ENCODE measurements around the gene ACAD8.

Gene ACAD8

GRCh38 chr11:134253188-134253993 is at the start of gene ACAD8, which contains the start of gene THYN1:
ACAD8 (plus strand) TSS chr11:134253568; CDS start chr11:134253601, 33 bp downstream.
THYN1 (minus strand) TSS chr11:134253352; CDS start chr11:134252882, 470 bp downstream.
- Histone ChIP-seq H3K27ac (ENCODE audit: low read depth, low read length) (no peak within 1 kb of the TSS), H2AFZ (ENCODE audit: low read length, unreplicated experiment) (peak within 1 kb of the TSS; percentile 89), H3K27me3 (ENCODE audit: insufficient read depth, low read length) (no peaks in the 10 kb centered on the region), H3K4me3 (ENCODE audit: low read depth, low read length) (peak within 1 kb of the TSS; percentile 82), H3K4me1 (ENCODE audit: control insufficient read depth, insufficient read depth, low read length, unreplicated experiment) (peaks cover 13% of the 10 kb centered on the region), H3K36me3 (ENCODE audit: insufficient read depth, low read length) (peaks cover 9% of the 10 kb centered on the region; the same call in 1 of the 2 replicates), H3K79me2 (ENCODE audit: control insufficient read depth, insufficient read depth, low read length, unreplicated experiment) (peaks cover 17% of the 10 kb centered on the region)

- no peak overlapping the region for H3K27ac ChIP-seq (ENCODE audit: low read depth, low read length)
- no peaks in the 10 kb centered on the region for H3K4me1 ChIP-seq (ENCODE audit: control insufficient read depth, insufficient read depth, low read length, unreplicated experiment)
- H2AFZ ChIP-seq (ENCODE audit: low read length, unreplicated experiment): no peak overlapping the region
- H3K4me3 ChIP-seq (ENCODE audit: low read depth, low read length): no peak overlapping the region
- H3K36me3 ChIP-seq (ENCODE audit: insufficient read depth, low read length): peaks cover 39% of the 10 kb centered on the region
- H3K79me2 ChIP-seq (ENCODE audit: control insufficient read depth, insufficient read depth, low read length, unreplicated experiment): peaks cover 5% of the 10 kb centered on the region
- no peaks in the 10 kb centered on the region for H3K27me3 ChIP-seq (ENCODE audit: insufficient read depth, low read length)
Measured at GRCh38 chr11:134205729-134206128, 47.6 kb upstream of the ACAD8 start.

DNA sequence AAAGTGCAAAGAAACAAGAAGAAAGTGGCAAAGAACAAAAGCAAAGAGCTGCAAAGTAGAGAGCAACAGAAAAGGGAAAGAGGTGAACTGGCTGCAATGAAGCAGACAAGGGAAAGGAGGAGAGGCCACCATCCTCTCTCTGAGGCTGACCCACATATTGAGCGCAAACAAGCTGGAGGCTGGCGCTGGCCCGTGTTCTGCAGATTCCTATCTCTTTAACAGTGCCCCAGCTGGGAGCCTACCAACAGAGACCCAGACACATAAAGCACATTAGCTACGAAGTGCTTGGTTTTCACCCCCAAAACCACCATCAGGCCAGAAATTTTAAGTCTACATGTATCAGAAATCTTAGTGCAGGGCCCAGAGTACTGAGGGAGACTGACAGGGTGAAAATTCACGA is 47.2 kb upstream of the ACAD8 start:
- Histone ChIP-seq H3K4me1 (ENCODE audit: control insufficient read depth, insufficient read depth, low read length, unreplicated experiment) (no peaks in the 10 kb centered on the region), H3K27ac (ENCODE audit: low read depth, low read length) (no peak overlapping the region), H3K36me3 (ENCODE audit: insufficient read depth, low read length) (peaks cover 37% of the 10 kb centered on the region), H3K27me3 (ENCODE audit: insufficient read depth, low read length) (no peaks in the 10 kb centered on the region), H3K4me3 (ENCODE audit: low read depth, low read length) (no peak overlapping the region), H2AFZ (ENCODE audit: low read length, unreplicated experiment) (no peak overlapping the region), H3K79me2 (ENCODE audit: control insufficient read depth, insufficient read depth, low read length, unreplicated experiment) (peaks cover 9% of the 10 kb centered on the region)

DNA sequence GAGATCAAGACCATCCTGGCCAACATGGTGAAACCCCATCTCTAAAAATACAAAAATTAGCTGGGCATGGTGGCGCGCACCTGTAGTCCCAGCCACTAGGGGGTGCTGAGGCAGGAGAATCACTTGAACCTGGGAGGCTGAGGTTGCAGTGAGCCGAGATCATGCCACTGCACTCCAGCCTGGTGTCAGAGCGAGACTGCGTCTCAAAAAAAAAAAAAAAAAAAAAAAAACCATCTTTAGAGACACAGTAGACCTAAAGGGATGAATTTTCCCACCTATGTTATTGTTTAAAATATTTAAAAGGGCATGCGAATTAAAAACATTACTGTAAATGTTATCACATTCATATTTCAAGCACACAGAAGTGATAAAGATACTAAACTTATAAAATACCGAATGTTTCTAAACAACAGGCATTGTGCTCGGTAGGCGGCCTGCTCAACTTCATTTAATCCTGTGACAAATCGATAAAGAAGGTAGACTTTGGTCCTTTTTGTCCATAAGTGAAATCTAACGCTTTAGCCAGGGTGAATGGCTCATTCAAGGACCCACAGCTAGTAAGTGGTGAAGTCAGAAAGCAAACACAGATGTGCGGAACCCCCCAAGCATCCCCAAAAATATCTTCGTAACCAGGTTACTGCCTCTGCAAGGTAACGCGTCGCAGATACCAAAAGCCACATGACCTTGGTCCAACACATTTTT is 45.7 kb upstream of the ACAD8 start:
- peaks cover 27% of the 10 kb centered on the region for H3K36me3 ChIP-seq (ENCODE audit: insufficient read depth, low read length)
- H3K27ac ChIP-seq (ENCODE audit: low read depth, low read length): no peak overlapping the region
- H3K79me2 ChIP-seq (ENCODE audit: control insufficient read depth, insufficient read depth, low read length, unreplicated experiment): peaks cover 24% of the 10 kb centered on the region
- no peak overlapping the region for H3K4me3 ChIP-seq (ENCODE audit: low read depth, low read length)
- no peak overlapping the region for H2AFZ ChIP-seq (ENCODE audit: low read length, unreplicated experiment)
- H3K27me3 ChIP-seq (ENCODE audit: insufficient read depth, low read length): no peaks in the 10 kb centered on the region
- H3K4me1 ChIP-seq (ENCODE audit: control insufficient read depth, insufficient read depth, low read length, unreplicated experiment): no peaks in the 10 kb centered on the region

DNA sequence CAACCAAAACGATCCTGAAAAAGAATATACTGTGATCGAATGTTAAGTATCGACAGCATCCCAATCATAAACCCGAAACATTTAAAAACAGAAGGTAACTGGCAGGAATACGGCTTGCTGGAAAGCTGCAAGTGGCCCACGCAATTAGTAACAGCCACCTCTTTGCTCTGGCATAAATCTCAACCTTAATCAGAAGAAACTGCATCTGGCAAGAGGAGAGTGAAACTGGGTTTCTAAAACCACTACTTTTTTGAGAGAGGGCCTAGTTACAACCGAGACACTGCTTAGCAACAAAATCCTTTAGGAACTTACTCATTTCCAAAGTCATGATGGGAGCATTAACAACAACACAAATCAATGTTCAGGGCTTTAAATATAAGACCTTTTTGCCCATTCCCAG is 37.5 kb upstream of the ACAD8 start:
- no peak overlapping the region for H3K4me3 ChIP-seq (ENCODE audit: low read depth, low read length)
- H3K79me2 ChIP-seq (ENCODE audit: control insufficient read depth, insufficient read depth, low read length, unreplicated experiment): peaks cover 71% of the 10 kb centered on the region
- no peaks in the 10 kb centered on the region for H3K27me3 ChIP-seq (ENCODE audit: insufficient read depth, low read length)
- no peak overlapping the region for H2AFZ ChIP-seq (ENCODE audit: low read length, unreplicated experiment)
- H3K36me3 ChIP-seq (ENCODE audit: insufficient read depth, low read length): peaks cover 26% of the 10 kb centered on the region
- H3K27ac ChIP-seq (ENCODE audit: low read depth, low read length): no peak overlapping the region
- H3K4me1 ChIP-seq (ENCODE audit: control insufficient read depth, insufficient read depth, low read length, unreplicated experiment): no peaks in the 10 kb centered on the region

DNA sequence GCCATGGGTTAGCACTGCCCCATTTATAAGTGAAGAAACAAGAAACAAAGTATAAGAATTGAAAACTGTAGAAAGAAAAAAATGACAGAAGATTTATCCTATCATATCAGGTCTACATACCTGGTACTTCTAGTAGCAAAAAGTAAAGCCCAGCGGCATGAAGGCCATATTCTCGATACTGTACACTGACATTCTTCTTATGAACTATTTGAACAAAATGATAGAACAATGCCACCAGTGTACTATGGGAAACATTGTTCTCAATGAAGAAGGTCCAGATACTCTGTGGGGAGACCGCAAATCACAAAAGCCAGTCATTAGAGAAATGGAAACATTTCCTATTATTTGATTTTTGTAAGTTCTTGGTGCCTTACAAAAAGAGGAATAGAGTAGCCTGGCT is 36.6 kb upstream of the ACAD8 start:
- Histone ChIP-seq H3K4me1 (ENCODE audit: control insufficient read depth, insufficient read depth, low read length, unreplicated experiment) (peaks cover under 1% of the 10 kb centered on the region), H3K36me3 (ENCODE audit: insufficient read depth, low read length) (peaks cover 26% of the 10 kb centered on the region), H3K27me3 (ENCODE audit: insufficient read depth, low read length) (no peaks in the 10 kb centered on the region), H3K79me2 (ENCODE audit: control insufficient read depth, insufficient read depth, low read length, unreplicated experiment) (peaks cover 71% of the 10 kb centered on the region), H3K4me3 (ENCODE audit: low read depth, low read length) (no peak overlapping the region), H2AFZ (ENCODE audit: low read length, unreplicated experiment) (no peak overlapping the region), H3K27ac (ENCODE audit: low read depth, low read length) (no peak overlapping the region)

DNA sequence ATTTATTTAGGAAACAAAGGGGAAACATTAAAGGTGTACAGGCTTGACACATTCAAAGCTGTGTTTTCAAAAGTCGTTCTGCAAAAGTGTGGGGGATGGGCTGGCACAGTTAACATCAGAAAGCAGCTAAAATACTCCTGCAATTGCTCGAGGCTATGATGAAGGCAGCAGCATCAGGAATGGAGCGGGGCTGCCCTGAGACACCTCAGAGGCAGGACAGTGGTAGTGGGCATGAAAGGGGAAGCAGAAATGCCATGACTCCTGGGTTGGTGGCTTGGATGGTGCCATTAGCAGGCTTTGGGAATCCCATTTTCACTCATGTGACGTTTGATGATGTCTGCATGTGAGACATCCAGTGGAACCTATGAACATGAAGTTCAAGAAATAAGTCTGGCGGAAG is 30.2 kb upstream of the ACAD8 start:
- H3K79me2 ChIP-seq (ENCODE audit: control insufficient read depth, insufficient read depth, low read length, unreplicated experiment): peaks cover 80% of the 10 kb centered on the region
- peaks cover 11% of the 10 kb centered on the region for H3K36me3 ChIP-seq (ENCODE audit: insufficient read depth, low read length)
- peaks cover 26% of the 10 kb centered on the region for H3K4me1 ChIP-seq (ENCODE audit: control insufficient read depth, insufficient read depth, low read length, unreplicated experiment)
- H3K4me3 ChIP-seq (ENCODE audit: low read depth, low read length): peak overlapping the region; percentile 94
- no peaks in the 10 kb centered on the region for H3K27me3 ChIP-seq (ENCODE audit: insufficient read depth, low read length)
- peak overlapping the region; percentile 76; the same call in 1 of the 2 replicates for H3K27ac ChIP-seq (ENCODE audit: low read depth, low read length)
- H2AFZ ChIP-seq (ENCODE audit: low read length, unreplicated experiment): peak overlapping the region; percentile 64

GRCh38 chr11:134223836-134224709 is 29.3 kb upstream of the ACAD8 start, which contains the start of the genes NCAPD3 and VPS26B:
NCAPD3 (minus strand) TSS chr11:134223967; CDS start chr11:134223926, 41 bp downstream.
VPS26B (plus strand) TSS chr11:134224671; CDS start chr11:134225123, 452 bp downstream.
- peak within 1 kb of the TSS; percentile 99 for H2AFZ ChIP-seq (ENCODE audit: low read length, unreplicated experiment)
- peaks cover 77% of the 10 kb centered on the region for H3K79me2 ChIP-seq (ENCODE audit: control insufficient read depth, insufficient read depth, low read length, unreplicated experiment)
- H3K4me3 ChIP-seq (ENCODE audit: low read depth, low read length): peak within 1 kb of the TSS; percentile 94
- H3K36me3 ChIP-seq (ENCODE audit: insufficient read depth, low read length): peaks cover 10% of the 10 kb centered on the region
- peaks cover 26% of the 10 kb centered on the region for H3K4me1 ChIP-seq (ENCODE audit: control insufficient read depth, insufficient read depth, low read length, unreplicated experiment)
- H3K27me3 ChIP-seq (ENCODE audit: insufficient read depth, low read length): no peaks in the 10 kb centered on the region
- peak within 1 kb of the TSS; percentile 76 for H3K27ac ChIP-seq (ENCODE audit: low read depth, low read length)

GRCh38 chr11:134224710-134225664 is 28.4 kb upstream of the ACAD8 start:
- Histone ChIP-seq H3K4me3 (ENCODE audit: low read depth, low read length) (peak overlapping the region; percentile 94), H3K27ac (ENCODE audit: low read depth, low read length) (peak overlapping the region; percentile 17; the same call in 1 of the 2 replicates), H3K36me3 (ENCODE audit: insufficient read depth, low read length) (peaks cover 6% of the 10 kb centered on the region), H2AFZ (ENCODE audit: low read length, unreplicated experiment) (peak overlapping the region; percentile 68), H3K4me1 (ENCODE audit: control insufficient read depth, insufficient read depth, low read length, unreplicated experiment) (peaks cover 30% of the 10 kb centered on the region), H3K79me2 (ENCODE audit: control insufficient read depth, insufficient read depth, low read length, unreplicated experiment) (peaks cover 83% of the 10 kb centered on the region), H3K27me3 (ENCODE audit: insufficient read depth, low read length) (no peaks in the 10 kb centered on the region)
